Keratinocyte (primary cell): ENCODE measurements around the gene ARHGAP32. TPM values are rescaled to one million over a fixed set of nuclear protein-coding genes. Genes with fewer than 3 reads are reported as not detected.

Experiments
- DNase-seq: peaks from one replicate; pipeline ENCODE4 v3.0.0-alpha.2; 2011; ENCODE audit warnings: low read depth, missing footprints, low spot score
- FAIRE-seq: peaks from 2 replicates; lab custom pipeline; 2011; peaks lifted over from hg19 to GRCh38; lab: Jason Lieb, UNC
- H2AFZ ChIP-seq: 2 replicates; pipeline ENCODE4 v1.6.0; 2012; ENCODE audit warnings: low read length, control low read depth, inconsistent platforms; ENCODE audit not compliant: control insufficient read depth
- H3K27ac ChIP-seq: 2 replicates; pipeline ENCODE4 v1.5.1; 2011; ENCODE audit warnings: low read length; ENCODE audit not compliant: control insufficient read depth, insufficient read depth
- H3K27me3 ChIP-seq: 3 replicates; pipeline ENCODE4 v1.6.0; 2011; ENCODE audit warnings: low read length; ENCODE audit not compliant: control insufficient read depth, insufficient read depth; ENCODE audit errors: extremely low read depth
- H3K36me3 ChIP-seq, 2 experiments: 2 replicates in 1 of 2; 3 replicates in 1 of 2; pipeline ENCODE4 v1.5.1; 2011; ENCODE audit warnings: low read length in 2 of 2, mild to moderate bottlenecking in 1 of 2; ENCODE audit not compliant: control insufficient read depth in 2 of 2, insufficient read depth in 2 of 2; ENCODE audit errors: extremely low read depth in 1 of 2
- H3K4me1 ChIP-seq: 3 replicates; pipeline ENCODE4 v1.5.1; 2011; ENCODE audit warnings: low read length; ENCODE audit not compliant: control insufficient read depth, insufficient read depth; ENCODE audit errors: extremely low read depth
- H3K4me2 ChIP-seq: 3 replicates; pipeline ENCODE4 v1.6.0; 2011; ENCODE audit warnings: low read depth, low read length; ENCODE audit not compliant: control insufficient read depth, insufficient read depth; ENCODE audit errors: extremely low read depth
- H3K4me3 ChIP-seq, 3 experiments: fragments of 200-600 bp in 1 of 3; sonication (generic) in 1 of 3; 2 replicates in 2 of 3; 3 replicates in 1 of 3; pipeline ENCODE4 v1.5.1; 2011 to 2016; ENCODE audit warnings: low read length in 3 of 3, mild to moderate bottlenecking in 3 of 3, control low read depth in 2 of 3, inconsistent platforms in 1 of 3, low read depth in 1 of 3, mixed read lengths in 1 of 3, mixed run types in 1 of 3, moderate library complexity in 1 of 3; ENCODE audit not compliant: control insufficient read depth in 2 of 3, insufficient read depth in 2 of 3; ENCODE audit errors: extremely low read depth in 1 of 3
- H3K79me2 ChIP-seq: 2 replicates; pipeline ENCODE4 v1.6.0; 2012; ENCODE audit warnings: low read length; ENCODE audit not compliant: control insufficient read depth, insufficient read depth
- H3K9ac ChIP-seq: 3 replicates; pipeline ENCODE4 v1.6.0; 2011; ENCODE audit warnings: low read length; ENCODE audit not compliant: control insufficient read depth, insufficient read depth; ENCODE audit errors: extremely low read depth
- H3K9me1 ChIP-seq: 3 replicates; pipeline ENCODE4 v1.6.0; 2011; ENCODE audit warnings: low read length; ENCODE audit not compliant: control insufficient read depth, insufficient read depth; ENCODE audit errors: extremely low read depth
- H3K9me3 ChIP-seq: 2 replicates; pipeline ENCODE4 v1.5.1; 2012; ENCODE audit warnings: low read depth, low read length; ENCODE audit not compliant: control insufficient read depth
- H4K20me1 ChIP-seq: 3 replicates; pipeline ENCODE4 v1.6.0; 2011; ENCODE audit warnings: low read length; ENCODE audit not compliant: control insufficient read depth, insufficient read depth; ENCODE audit errors: extremely low read depth
- EZH2 ChIP-seq: IDR thresholded peaks from one replicate; pipeline ENCODE4 v1.6.1; 2012; ENCODE audit warnings: inconsistent platforms, mild to moderate bottlenecking, low read length, moderate library complexity
- dilution Hi-C: fragments of 300-500 bp; cut with MboI; formaldehyde crosslinking; loops from one replicate; pipeline ENCODE4 v1.7.0; 2020; ENCODE audit warnings: low sequenced_read_pairs; ENCODE audit not compliant: extremely low pct_ligation_motif_present
- polyA plus RNA-seq, 5 experiments: library from polyadenylated mRNA; depleted of rRNA in 3 of 5; stranded (reverse) in 3 of 5; stranded (forward) in 1 of 5; unstranded in 1 of 5; fragments of >200 nt; gene quantifications; 1 replicate in 1 of 5; 2 replicates in 3 of 5; 3 replicates in 1 of 5; pipeline versions ENCODE4 v1.2.1 to v1.2.3, GENCODE V29; 2011 to 2012; ENCODE audit warnings: missing spikeins in 2 of 5, low read depth in 1 of 5, low replicate concordance in 1 of 5
- TF ChIP-seq, protein P1 (sequence below), 3 experiments: IDR thresholded peaks in 1 of 3; conservative IDR thresholded peaks in 1 of 3; optimal IDR thresholded peaks in 1 of 3; 2 replicates in 2 of 3; 3 replicates in 1 of 3; pipeline versions ENCODE3 to v1.5.1; 2011; ENCODE audit warnings: low read length in 3 of 3, mild to moderate bottlenecking in 3 of 3, moderate library complexity in 2 of 3, control low read depth in 1 of 3, inconsistent platforms in 1 of 3; ENCODE audit not compliant: insufficient read depth in 2 of 3; ENCODE audit errors: extremely low read depth in 1 of 3

Gene ARHGAP32
- polyA plus RNA-seq, 1 donor (not counting 4 experiments of a cell fraction or from before 2014, with no cell fraction given) = 10.8 TPM

- Histone ChIP-seq H3K4me2 (no peak overlapping the region), H3K27ac (no peak overlapping the region), H4K20me1 (no peaks in the 10 kb centered on the region), H3K9me1 (no peaks in the 10 kb centered on the region), H3K9ac (no peak overlapping the region), H3K27me3 (no peaks in the 10 kb centered on the region), H3K4me1 (no peaks in the 10 kb centered on the region), H3K79me2 (no peaks in the 10 kb centered on the region), H2AFZ (no peak overlapping the region), H3K9me3 (no peaks in the 10 kb centered on the region), H3K4me3 (no peak overlapping the region), H3K36me3 (peaks cover 0 to 2% of the 10 kb centered on the region in 2 experiments)
- no peak for TF ChIP-seq EZH2
- TF ChIP-seq, protein P1, sequence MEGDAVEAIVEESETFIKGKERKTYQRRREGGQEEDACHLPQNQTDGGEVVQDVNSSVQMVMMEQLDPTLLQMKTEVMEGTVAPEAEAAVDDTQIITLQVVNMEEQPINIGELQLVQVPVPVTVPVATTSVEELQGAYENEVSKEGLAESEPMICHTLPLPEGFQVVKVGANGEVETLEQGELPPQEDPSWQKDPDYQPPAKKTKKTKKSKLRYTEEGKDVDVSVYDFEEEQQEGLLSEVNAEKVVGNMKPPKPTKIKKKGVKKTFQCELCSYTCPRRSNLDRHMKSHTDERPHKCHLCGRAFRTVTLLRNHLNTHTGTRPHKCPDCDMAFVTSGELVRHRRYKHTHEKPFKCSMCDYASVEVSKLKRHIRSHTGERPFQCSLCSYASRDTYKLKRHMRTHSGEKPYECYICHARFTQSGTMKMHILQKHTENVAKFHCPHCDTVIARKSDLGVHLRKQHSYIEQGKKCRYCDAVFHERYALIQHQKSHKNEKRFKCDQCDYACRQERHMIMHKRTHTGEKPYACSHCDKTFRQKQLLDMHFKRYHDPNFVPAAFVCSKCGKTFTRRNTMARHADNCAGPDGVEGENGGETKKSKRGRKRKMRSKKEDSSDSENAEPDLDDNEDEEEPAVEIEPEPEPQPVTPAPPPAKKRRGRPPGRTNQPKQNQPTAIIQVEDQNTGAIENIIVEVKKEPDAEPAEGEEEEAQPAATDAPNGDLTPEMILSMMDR (optimal IDR thresholded peaks at IDR 0.05 in 1 of 3, IDR thresholded peaks at IDR 0.05 in 1 of 3, conservative IDR thresholded peaks at IDR 0.05 in 1 of 3; ENCODE audit: extremely low read depth in 1 of 3, insufficient read depth in 2 of 3, low read length in 3 of 3) = no peak
- DNase-seq (no peak), FAIRE-seq (no peak)
- dilution Hi-C loops = no loop called here
Observed at GRCh38 chr11:128985880-128986279, 206.2 kb downstream of the ARHGAP32 start.

GRCh38 chr11:128983023-128983422 lies 209.1 kb downstream of the ARHGAP32 start:
- H3K27ac ChIP-seq = no peak overlapping the region
- no peak for FAIRE-seq
- TF ChIP-seq EZH2 = no peak
- TF ChIP-seq, protein P1 (optimal IDR thresholded peaks at IDR 0.05 in 1 of 3, IDR thresholded peaks at IDR 0.05 in 1 of 3, conservative IDR thresholded peaks at IDR 0.05 in 1 of 3; ENCODE audit: extremely low read depth in 1 of 3, insufficient read depth in 2 of 3, low read length in 3 of 3) = no peak
- no peak for DNase-seq
- H3K9ac ChIP-seq = no peak overlapping the region
- H3K4me1 ChIP-seq = no peaks in the 10 kb centered on the region
- no peak overlapping the region for H3K4me2 ChIP-seq
- no peak overlapping the region for H2AFZ ChIP-seq
- H3K36me3 ChIP-seq = peaks cover 4 to 7% of the 10 kb centered on the region in 2 experiments
- H4K20me1 ChIP-seq = no peaks in the 10 kb centered on the region
- H3K4me3 ChIP-seq = no peak overlapping the region
- H3K9me3 ChIP-seq = no peaks in the 10 kb centered on the region
- no peaks in the 10 kb centered on the region for H3K9me1 ChIP-seq
- dilution Hi-C loops = no loop called here
- H3K79me2 ChIP-seq = no peaks in the 10 kb centered on the region
- H3K27me3 ChIP-seq = no peaks in the 10 kb centered on the region
